Fibroblast of skin of scalp (primary cell): ENCODE results near the gene FBXL13.
"Not testable (repeated sequence)": the region's sequence is repeated elsewhere in the genome, so short reads cannot be mapped to it uniquely, and the experiment has no call there.

Experiments
- DNase-seq: peaks from one replicate; pipeline ENCODE4 v3.0.0-alpha.2; 2013

FBXL13 gene

DNA sequence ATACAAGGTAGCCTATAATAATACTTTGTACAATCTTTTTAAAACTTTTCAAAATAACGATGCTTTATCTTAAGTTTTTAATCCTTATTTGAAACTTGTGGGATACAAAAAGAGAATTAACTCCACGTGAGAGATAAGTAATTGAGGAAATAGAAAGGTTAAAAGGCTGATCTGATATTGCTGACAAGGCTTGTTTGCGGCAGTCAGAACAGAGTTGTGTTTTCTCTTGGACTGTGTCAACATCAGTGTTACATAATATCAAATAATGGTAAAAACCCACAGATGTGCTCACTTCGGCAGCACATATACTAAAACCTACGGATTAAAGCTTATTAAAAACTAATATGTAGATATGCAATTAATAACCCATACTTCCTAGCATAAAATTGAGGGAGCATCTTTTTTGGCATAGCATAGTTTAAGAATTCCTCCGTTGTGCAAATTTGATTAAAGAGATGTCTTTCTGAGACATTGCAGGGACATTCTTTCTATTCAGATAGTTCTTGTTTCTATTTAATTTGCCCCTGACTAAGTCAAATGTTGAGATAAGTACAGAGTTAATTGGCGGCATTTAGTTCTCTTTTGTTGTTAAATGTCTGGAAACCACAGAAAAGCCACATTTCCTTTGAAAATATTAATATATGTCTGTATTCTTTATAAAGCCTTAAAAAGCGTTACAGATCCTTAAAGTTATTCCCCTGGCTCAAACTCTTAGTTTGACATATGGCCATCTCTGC lies 262.5 kb downstream of the FBXL13 start:
- no peak for DNase-seq

GRCh38 chr7:102810916-102811315 lies 263.7 kb downstream of the FBXL13 start:
- no peak for DNase-seq

DNA sequence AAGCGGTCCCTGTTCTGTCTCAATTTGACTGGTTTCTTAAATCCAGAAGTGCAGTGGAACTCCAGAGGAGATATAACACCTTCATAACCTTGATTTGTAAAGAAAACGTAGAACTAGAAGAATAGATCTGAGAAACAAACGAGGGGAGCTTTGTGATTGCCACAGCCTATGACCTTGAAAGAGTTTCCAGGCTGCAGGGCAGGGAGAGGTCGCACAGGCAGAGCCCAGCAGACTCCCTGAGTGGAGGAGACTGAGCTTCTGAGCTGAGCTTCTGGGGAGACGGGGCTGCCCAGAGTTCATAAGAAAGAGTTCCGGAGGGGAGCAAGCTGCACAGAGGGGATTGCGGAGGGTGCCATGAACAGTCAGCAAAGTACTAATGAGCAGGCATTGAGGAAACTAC lies 268.0 kb downstream of the FBXL13 start:
- DNase-seq = no peak

DNA sequence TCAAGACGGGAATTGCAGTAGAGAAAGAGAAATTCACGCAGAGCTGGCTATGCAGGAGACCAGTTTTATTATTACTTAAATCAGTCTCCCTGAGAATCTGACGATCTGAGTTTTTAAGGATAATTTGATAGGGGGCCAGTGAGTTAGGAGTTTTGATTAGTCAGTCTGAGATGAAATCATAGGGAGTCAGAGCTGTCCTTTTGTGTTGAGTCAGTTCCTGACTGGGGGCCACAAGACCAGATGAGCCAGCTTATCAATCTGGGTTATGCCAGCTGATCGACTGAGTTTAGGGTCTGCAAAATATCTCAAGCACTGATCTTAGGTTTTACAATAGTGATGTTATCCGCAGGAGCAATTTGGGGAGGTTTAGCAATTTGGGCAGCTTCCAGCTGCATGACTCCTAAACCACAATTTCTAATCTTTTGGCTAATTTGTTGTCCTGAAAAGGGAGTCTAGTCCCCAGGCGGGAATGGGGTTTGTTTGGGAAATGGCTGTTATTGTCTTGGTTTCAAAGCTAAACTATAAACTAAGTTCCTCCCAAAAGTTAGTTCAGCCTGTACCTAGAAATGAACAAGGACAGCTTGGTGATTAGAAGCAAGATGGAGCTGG lies 278.5 kb downstream of the FBXL13 start:
- DNase-seq = not testable (repeated sequence)

- DNase-seq = not testable (repeated sequence)
Measured at GRCh38 chr7:102794567-102794966, 280.0 kb downstream of the FBXL13 start.

DNA sequence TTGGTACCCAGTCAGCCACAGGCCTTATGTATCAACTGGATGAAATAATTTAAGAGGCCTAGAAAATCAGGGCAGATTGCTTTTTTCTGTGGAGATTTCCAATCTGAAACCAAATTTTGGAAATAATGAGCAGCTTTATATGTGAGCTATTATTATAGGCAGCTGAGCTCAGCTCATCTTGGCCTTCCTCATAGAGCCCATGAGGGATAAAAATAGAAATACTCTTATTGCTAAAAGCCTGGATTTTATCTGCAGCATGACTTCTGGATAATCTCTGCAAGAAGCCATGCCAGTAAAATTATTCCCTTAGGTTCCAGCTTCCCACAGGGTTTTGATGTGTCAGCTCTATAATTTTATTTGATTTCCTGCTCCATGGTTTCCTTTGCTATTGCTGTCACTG lies 282.8 kb downstream of the FBXL13 start:
- DNase-seq = not testable (repeated sequence)

- not testable (repeated sequence) for DNase-seq
Measured at GRCh38 chr7:102791367-102791766, 283.2 kb downstream of the FBXL13 start.

GRCh38 chr7:102790364-102791100 lies 284.1 kb downstream of the FBXL13 start:
- DNase-seq = not testable (repeated sequence)

GRCh38 chr7:102788770-102789169 lies 285.8 kb downstream of the FBXL13 start:
- not testable (repeated sequence) for DNase-seq

DNA sequence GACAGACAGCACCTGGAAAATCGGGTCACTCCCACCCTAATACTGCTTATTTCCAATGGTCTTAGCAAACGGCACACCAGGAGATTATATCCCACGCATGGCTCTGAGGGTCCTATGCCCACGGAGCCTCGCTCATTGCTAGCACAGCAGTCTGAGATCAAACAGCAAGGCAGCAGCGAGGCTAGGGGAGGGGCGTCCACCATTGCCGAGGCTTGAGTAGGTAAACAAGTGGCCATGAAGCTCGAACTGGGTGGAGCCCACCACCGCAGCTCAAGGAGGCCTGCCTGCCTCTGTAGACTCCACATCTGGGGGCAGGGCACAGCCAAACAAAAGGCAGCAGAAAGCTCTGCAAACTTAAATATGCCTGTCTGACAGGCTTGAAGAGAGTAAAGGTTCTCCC lies 293.7 kb downstream of the FBXL13 start:
- DNase-seq = not testable (repeated sequence)

DNA sequence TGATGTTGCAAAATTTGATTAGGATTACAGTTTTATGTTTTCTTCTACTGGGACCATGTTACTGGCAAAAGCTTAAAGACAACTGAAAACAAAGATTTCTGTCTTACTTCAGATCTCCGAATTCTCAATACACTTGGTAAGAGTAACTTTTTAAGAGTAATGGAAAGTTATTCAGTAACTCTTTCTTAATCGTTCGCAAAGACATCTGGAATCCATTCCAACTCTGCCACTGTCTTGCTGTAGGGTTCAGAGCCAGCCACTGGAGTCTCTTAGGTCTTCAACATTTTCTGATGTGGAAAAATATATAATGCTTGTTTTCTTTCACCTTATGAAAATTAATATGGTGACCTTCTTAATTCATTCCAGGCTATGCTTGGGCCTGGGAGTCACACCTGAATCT lies 295.9 kb downstream of the FBXL13 start:
- not testable (repeated sequence) for DNase-seq

- DNase-seq = not testable (repeated sequence)
Measured at GRCh38 chr7:102776217-102776616, 298.4 kb downstream of the FBXL13 start.

DNA sequence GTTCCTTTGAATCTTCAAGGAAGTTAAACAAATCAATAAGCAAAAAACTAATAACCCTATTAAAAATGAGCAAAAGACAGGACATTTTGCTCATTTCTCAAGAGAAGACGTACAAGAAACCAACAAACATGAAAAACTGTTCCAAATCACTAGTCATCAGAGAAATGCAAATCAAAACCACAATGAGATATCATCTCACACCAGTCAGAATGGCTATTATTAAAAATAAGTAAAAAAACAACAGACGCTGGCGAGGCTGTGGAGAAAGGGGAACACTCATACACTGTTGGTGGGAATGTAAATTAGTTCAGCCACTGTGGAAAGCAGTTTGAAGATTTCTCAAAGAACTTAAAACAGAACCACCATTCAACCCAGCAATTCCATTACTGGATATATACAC lies 304.1 kb downstream of the FBXL13 start:
- DNase-seq = not testable (repeated sequence)

DNA sequence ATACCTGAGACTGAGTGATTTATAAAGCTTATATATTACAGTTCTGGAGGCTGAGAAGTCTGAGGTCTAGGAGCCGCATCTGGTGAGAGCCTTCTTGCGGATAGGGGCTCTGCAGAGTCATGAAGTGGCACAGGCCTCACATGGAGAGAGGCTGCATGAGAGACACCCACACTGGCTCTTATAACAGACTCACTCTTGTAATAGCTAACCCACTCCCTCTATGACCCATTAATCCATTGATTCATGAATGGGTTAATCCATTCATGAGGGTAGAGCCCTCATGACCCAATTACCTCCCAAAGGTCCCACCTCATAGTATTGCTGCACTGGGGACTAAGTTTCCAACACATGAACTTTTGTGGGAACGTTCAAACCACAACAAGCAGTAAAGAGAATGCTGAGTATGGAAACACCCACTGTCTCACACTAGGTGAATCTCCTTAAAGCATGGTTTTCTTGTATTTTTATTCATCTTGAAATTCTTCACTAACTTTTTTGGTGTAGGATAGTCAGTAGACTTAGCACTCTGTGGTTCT lies 304.9 kb downstream of the FBXL13 start:
- DNase-seq = not testable (repeated sequence)

DNA sequence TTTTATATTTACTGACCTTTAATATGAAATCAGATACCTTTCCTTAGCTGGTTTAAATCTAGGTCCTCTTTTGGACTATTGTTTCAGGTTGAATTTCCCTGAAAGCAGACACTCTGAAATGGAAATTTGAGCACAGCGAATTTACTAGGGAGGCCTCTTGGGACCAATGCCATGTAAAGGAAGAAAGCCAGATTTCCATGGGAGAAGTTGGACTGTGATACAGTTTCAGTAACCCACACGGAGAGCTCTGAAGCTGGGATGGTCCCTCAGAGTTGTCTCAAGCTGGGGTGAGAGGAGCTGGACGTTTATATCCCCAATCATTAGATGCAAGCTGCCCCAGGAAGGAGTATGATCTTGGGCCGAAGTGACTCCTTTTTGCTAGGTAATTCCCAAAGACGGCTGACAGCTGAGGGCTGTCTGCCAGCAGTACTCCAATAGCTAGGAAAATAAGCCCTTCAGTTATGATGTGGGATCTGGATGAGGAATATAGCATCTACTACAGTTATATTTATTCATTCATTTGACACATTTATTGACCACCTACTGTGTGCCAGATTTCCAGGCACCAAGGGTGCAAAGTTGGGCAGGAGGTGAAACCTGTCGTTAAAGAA lies 311.2 kb downstream of the FBXL13 start:
- not testable (repeated sequence) for DNase-seq
